Kidney epithelial cell (primary cell): ENCODE results near the gene DLX3. TPM values are rescaled to one million over a fixed set of nuclear protein-coding genes. Genes with fewer than 3 reads are reported as not detected.

ENCODE experiments used
- DNase-seq: peaks from one replicate; pipeline ENCODE4 v3.0.0-alpha.2; 2010; ENCODE audit warnings: low read depth
- H3K27me3 ChIP-seq: 2 replicates; pipeline ENCODE4 v1.6.0; 2011; ENCODE audit warnings: low read length; ENCODE audit not compliant: control insufficient read depth, insufficient read depth
- H3K36me3 ChIP-seq: 2 replicates; pipeline ENCODE4 v1.5.1; 2011; ENCODE audit warnings: low read length; ENCODE audit not compliant: control insufficient read depth, insufficient read depth
- H3K4me3 ChIP-seq: 2 replicates; pipeline ENCODE4 v1.5.1; 2011; ENCODE audit warnings: low read depth, mild to moderate bottlenecking, control low read depth, low read length
- CTCF ChIP-seq: IDR thresholded peaks from 2 replicates; pipeline ENCODE4 v1.5.1; 2011; ENCODE audit warnings: mild to moderate bottlenecking, moderate library complexity, low read length, control low read depth, inconsistent platforms; ENCODE audit not compliant: insufficient read depth, poor library complexity, severe bottlenecking
- total RNA-seq: library from RNA; depleted of rRNA; stranded (reverse); fragments of >200 nt; gene quantifications from 2 replicates; pipeline ENCODE4 v1.2.3, GENCODE V29; 2015

DLX3 gene
- total RNA-seq, 1 donor from 2014 or later: 0.04 TPM

GRCh38 chr17:49967621-49968404, 27.2 kb downstream of the DLX3 start:
- TF ChIP-seq CTCF: no peak
- peak overlapping the region; percentile 40 for H3K4me3 ChIP-seq
- no peaks in the 10 kb centered on the region for H3K36me3 ChIP-seq
- H3K27me3 ChIP-seq: peaks cover 97% of the 10 kb centered on the region
- no peak for DNase-seq

DNA sequence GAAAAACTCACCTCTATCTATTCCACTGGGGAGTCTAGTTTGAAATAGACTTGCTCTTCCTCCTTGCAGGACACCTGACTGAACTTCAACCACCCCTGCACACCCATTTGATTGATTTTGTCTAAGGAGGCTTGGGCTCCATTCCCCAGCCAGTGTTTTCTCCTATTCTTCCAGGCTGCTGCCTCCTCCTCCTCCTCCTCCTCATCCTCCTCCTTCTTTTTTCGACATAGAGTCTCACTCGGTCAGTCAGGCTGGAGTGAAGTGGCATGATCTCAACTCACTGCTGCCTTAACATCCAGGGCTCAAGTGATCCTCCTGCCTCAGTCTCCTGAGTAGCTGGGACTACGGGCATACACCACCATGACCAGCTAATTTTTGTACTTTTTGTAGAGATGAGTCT, 27.8 kb downstream of the DLX3 start:
- Histone ChIP-seq H3K36me3 (no peaks in the 10 kb centered on the region), H3K4me3 (no peak overlapping the region), H3K27me3 (peaks cover 97% of the 10 kb centered on the region)
- TF ChIP-seq CTCF: no peak
- DNase-seq: no peak

- Histone ChIP-seq H3K36me3 (no peaks in the 10 kb centered on the region), H3K4me3 (no peak overlapping the region), H3K27me3 (peaks cover 94% of the 10 kb centered on the region)
- no peak for DNase-seq
- TF ChIP-seq CTCF: no peak
Observed at GRCh38 chr17:49966767-49967166, 28.3 kb downstream of the DLX3 start.

DNA sequence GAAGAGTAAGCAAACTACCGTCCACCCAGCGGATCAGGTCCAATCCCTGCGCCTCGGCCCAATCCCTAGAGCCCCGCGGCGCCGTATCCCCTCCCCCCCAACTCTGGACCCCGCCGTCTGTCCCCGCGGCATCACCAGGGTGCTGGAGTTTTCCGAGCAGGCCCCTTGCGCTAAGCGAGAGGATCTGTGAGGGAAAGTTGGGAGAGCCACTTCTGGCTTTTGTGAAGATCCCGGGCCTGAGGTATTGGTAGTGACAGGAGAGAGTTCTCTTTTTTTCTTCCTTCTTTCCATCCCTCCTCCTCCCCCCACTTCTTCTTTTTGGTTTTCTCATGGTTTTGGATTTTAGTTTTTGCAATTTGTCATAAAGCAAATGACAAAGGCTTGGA, 29.5 kb downstream of the DLX3 start:
- Histone ChIP-seq H3K36me3 (no peaks in the 10 kb centered on the region), H3K4me3 (no peak overlapping the region), H3K27me3 (peaks cover 81% of the 10 kb centered on the region)
- no peak for DNase-seq
- no peak for TF ChIP-seq CTCF

GRCh38 chr17:49964769-49965523, 30.1 kb downstream of the DLX3 start:
- Histone ChIP-seq H3K36me3 (no peaks in the 10 kb centered on the region), H3K27me3 (peaks cover 76% of the 10 kb centered on the region), H3K4me3 (no peak overlapping the region)
- DNase-seq: no peak
- TF ChIP-seq CTCF: no peak

DNA sequence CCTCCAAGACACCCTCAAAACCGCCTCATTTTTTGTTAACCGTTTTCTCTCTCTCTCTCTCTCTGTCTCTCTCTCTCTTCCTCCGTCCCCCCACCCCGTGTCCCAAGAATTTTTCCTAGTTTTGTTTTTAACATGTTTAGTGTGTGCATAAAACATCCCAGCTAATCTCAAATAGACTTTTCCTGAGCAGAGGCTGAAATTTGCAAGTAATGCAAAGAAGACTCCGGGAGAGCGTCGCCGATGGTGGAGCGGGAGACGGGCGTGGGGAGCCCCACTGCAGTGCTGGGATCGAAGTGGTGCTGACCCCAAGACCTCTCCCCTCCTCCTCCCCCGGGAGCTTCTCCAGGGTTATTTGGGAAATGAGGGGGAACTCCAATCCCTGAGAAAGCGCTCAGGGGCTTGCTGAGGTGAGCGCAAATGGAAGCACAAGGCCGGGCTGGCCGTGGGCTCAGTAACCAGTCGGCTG, 30.7 kb downstream of the DLX3 start:
- H3K4me3 ChIP-seq: no peak overlapping the region
- DNase-seq: no peak
- no peaks in the 10 kb centered on the region for H3K36me3 ChIP-seq
- TF ChIP-seq CTCF: no peak
- H3K27me3 ChIP-seq: peaks cover 70% of the 10 kb centered on the region
